ENCODE data around the gene MUC4.

DNA sequence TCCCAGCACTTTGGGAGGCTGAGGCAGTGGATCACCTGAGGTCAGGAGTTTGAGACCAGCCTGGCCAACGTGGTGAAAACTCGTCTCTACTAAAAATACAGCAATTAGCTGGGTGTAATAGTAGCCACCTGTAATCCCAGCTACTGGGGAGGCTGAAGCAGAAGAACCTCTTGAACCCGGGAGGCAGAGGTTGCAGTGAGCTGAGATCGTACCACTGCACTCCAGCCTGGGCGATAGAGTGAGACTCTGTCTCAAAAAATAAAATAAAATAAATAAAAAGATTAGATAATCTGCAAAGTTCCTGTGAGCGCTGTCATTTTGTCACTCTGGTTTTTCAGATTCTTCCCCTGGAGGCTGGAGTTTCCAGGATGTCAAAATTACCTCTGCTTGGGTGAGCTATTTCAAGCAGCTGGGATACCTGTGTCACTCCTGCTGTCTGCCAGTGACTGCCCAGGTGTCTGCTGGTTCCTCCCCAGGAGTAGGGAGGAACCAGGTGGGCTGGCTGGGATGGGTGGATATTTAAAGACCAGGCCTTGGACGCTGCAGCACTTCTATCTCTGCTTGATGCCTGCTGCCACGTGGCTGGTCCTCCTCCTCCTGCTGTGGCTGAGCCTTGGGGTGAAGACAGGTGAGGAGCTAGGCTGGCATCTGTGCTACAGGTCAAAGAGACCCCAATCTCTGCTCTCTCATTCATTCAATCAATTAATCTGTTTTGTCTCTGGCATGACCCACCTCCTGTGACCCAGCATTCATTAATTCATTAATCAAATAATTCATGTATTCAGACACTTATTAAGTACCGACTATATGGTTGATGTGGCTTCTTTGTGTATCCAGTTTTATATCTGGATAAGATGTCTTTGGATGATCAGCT is 110.5 kb downstream of the MUC4 start:
- TF ChIP-seq, protein P1, sequence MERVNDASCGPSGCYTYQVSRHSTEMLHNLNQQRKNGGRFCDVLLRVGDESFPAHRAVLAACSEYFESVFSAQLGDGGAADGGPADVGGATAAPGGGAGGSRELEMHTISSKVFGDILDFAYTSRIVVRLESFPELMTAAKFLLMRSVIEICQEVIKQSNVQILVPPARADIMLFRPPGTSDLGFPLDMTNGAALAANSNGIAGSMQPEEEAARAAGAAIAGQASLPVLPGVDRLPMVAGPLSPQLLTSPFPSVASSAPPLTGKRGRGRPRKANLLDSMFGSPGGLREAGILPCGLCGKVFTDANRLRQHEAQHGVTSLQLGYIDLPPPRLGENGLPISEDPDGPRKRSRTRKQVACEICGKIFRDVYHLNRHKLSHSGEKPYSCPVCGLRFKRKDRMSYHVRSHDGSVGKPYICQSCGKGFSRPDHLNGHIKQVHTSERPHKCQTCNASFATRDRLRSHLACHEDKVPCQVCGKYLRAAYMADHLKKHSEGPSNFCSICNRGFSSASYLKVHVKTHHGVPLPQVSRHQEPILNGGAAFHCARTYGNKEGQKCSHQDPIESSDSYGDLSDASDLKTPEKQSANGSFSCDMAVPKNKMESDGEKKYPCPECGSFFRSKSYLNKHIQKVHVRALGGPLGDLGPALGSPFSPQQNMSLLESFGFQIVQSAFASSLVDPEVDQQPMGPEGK (CRISPR knock-in tag; IDR thresholded peaks at IDR 0.05; ENCODE audit: borderline replicate concordance): no peak
- TF ChIP-seq ZC3H10 (CRISPR knock-in tag; IDR thresholded peaks at IDR 0.05) (no peak), TCF4 (CRISPR knock-in tag; IDR thresholded peaks at IDR 0.05; ENCODE audit: borderline replicate concordance) (no peak), ISL1 (CRISPR knock-in tag; IDR thresholded peaks at IDR 0.05) (no peak), ZFP3 (CRISPR knock-in tag; IDR thresholded peaks at IDR 0.05) (no peak)
